GM12874 (cell line): ENCODE results near the gene SMYD3.

Experiments used
- CTCF ChIP-seq: IDR thresholded peaks from 2 replicates; pipeline ENCODE4 v1.5.1; 2011; ENCODE audit warnings: low read depth, mild to moderate bottlenecking, control low read depth, low read length, moderate library complexity; ENCODE audit not compliant: insufficient read depth

SMYD3 gene

GRCh38 chr1:245791410-245792312 lies 715.4 kb downstream of the SMYD3 start:
- no peak for TF ChIP-seq CTCF

GRCh38 chr1:245790441-245790840 lies 716.6 kb downstream of the SMYD3 start:
- no peak for TF ChIP-seq CTCF

GRCh38 chr1:245788886-245789285 lies 718.2 kb downstream of the SMYD3 start:
- TF ChIP-seq CTCF = no peak

- TF ChIP-seq CTCF = no peak
Measured at GRCh38 chr1:245788269-245788668, 718.8 kb downstream of the SMYD3 start.

- no peak for TF ChIP-seq CTCF
Measured at GRCh38 chr1:245786948-245787347, 720.1 kb downstream of the SMYD3 start.

- no peak for TF ChIP-seq CTCF
Measured at GRCh38 chr1:245779797-245780755, 727.0 kb downstream of the SMYD3 start.

GRCh38 chr1:245777752-245778151 lies 729.3 kb downstream of the SMYD3 start:
- TF ChIP-seq CTCF = no peak
